K562 (cell line): Measurements from ENCODE around the gene HADHA. TPM values are rescaled to one million over a fixed set of nuclear protein-coding genes. Genes with fewer than 3 reads are reported as not detected.

ENCODE experiments used
- ATAC-seq: fragments of 200-7000 bp; cut with Tn5 transposase; 3 replicates; pipeline ENCODE4 v1.9.1; 2020; ENCODE audit warnings: moderate library complexity
- BruUV-seq: library from RNA; stranded (reverse); fragments of 400-500 nt; replicated peaks from 2 replicates; lab custom pipeline; 2021; lab: Mats Ljungman, UMichigan
- CTCF ChIA-PET: fragments of 300-600 bp; formaldehyde crosslinking; extraction: SDS; loops from one replicate; lab custom pipeline; 2021; ENCODE audit warnings: low intra/inter-chr PET ratio; lab: Yijun Ruan, JAX
- POLR2A ChIA-PET: fragments of 300-600, 350-650 bp; sonication (Branson Sonifier 250); formaldehyde crosslinking; extraction: SDS; loops from one replicate; lab custom pipeline; 2021; ENCODE audit warnings: antibody characterized with exemption, inconsistent platforms; lab: Yijun Ruan, JAX
- DNase-seq, 4 experiments: peaks; one replicate each; pipeline versions ENCODE4 v3.0.0 to v3.0.0-alpha.2; 2011 to 2018; ENCODE audit warnings: low spot score in 3 of 4, mixed read lengths in 3 of 4; ENCODE audit errors: extremely low read depth in 1 of 4
- FAIRE-seq: peaks from 2 replicates; lab custom pipeline; 2011; peaks lifted over from hg19 to GRCh38; lab: Jason Lieb, UNC
- H2AFZ ChIP-seq: 2 replicates; pipeline ENCODE4 v1.6.0; 2011; ENCODE audit warnings: low read depth, low read length, control low read depth, inconsistent platforms
- H3K27ac ChIP-seq: fragments of 200-600 bp; 3 replicates; pipeline ENCODE4 v1.8.0; 2011; ENCODE audit warnings: low read depth, mild to moderate bottlenecking, control low read depth, inconsistent platforms, low read length, moderate library complexity, mixed read lengths; ENCODE audit errors: extremely low read depth
- H3K27me3 ChIP-seq, 2 experiments: fragments of 300-600 bp in 1 of 2; 2 replicates in 1 of 2; 3 replicates in 1 of 2; pipeline versions ENCODE4 v1.6.0 to v1.8.0; 2011; ENCODE audit warnings: inconsistent platforms in 2 of 2, low read length in 2 of 2, mild to moderate bottlenecking in 1 of 2, mixed read lengths in 1 of 2, moderate library complexity in 1 of 2; ENCODE audit not compliant: control insufficient read depth in 2 of 2, insufficient read depth in 2 of 2
- H3K36me3 ChIP-seq: fragments of 300-600 bp; 3 replicates; pipeline ENCODE4 v1.8.0; 2011; ENCODE audit warnings: mild to moderate bottlenecking, low read length, inconsistent platforms; ENCODE audit not compliant: control insufficient read depth, insufficient read depth
- H3K4me1 ChIP-seq, 2 experiments: fragments of 200-600 bp in 1 of 2; replicated peaks in 1 of 2; 2 replicates in 1 of 2; 3 replicates in 1 of 2; pipeline versions ENCODE4 v1.5.1 to v1.8.0; 2011; ENCODE audit warnings: inconsistent platforms in 2 of 2, low read length in 2 of 2, mild to moderate bottlenecking in 1 of 2, mixed read lengths in 1 of 2, moderate library complexity in 1 of 2; ENCODE audit not compliant: control insufficient read depth in 2 of 2, insufficient read depth in 2 of 2
- H3K4me2 ChIP-seq: 2 replicates; pipeline ENCODE4 v1.6.1; 2011; ENCODE audit warnings: low read length, control low read depth, inconsistent platforms, mixed read lengths; ENCODE audit not compliant: insufficient read depth
- H3K4me3 ChIP-seq: fragments of 200-600 bp; sonication (generic), shearing (Covaris generic); 2 replicates; pipeline ENCODE4 v1.5.1; 2016; ENCODE audit warnings: control low read depth, inconsistent platforms
- H3K79me2 ChIP-seq: fragments of 200-600 bp; 3 replicates; pipeline ENCODE4 v1.8.0; 2011; ENCODE audit warnings: low read length, inconsistent platforms; ENCODE audit not compliant: control insufficient read depth, insufficient read depth
- H3K9ac ChIP-seq, 2 experiments: 2 replicates each; pipeline versions ENCODE4 v1.6.0 to v1.6.1; 2011; ENCODE audit warnings: low read depth in 2 of 2, low read length in 2 of 2, control low read depth in 1 of 2, inconsistent platforms in 1 of 2, mild to moderate bottlenecking in 1 of 2, mixed read lengths in 1 of 2; ENCODE audit not compliant: insufficient read depth in 1 of 2
- H3K9me1 ChIP-seq: one replicate; pipeline ENCODE4 v1.6.0; 2011; ENCODE audit warnings: inconsistent platforms, mild to moderate bottlenecking, low read length, moderate library complexity; ENCODE audit not compliant: control insufficient read depth, insufficient read depth
- H3K9me3 ChIP-seq: replicated peaks from 2 replicates; pipeline ENCODE4 v1.5.1; 2011; ENCODE audit warnings: low read depth, low read length, inconsistent platforms; ENCODE audit not compliant: control insufficient read depth, insufficient read depth
- H4K20me1 ChIP-seq: replicated peaks from 2 replicates; pipeline ENCODE4 v1.6.1; 2011; ENCODE audit warnings: low read length, inconsistent platforms, mixed read lengths; ENCODE audit not compliant: control insufficient read depth, insufficient read depth
- C11orf30 ChIP-seq: fragments of 450-650 bp; IDR thresholded peaks from 2 replicates; pipeline ENCODE4 v1.6.1; 2016; ENCODE audit warnings: low read depth, mild to moderate bottlenecking
- EHMT2 ChIP-seq: fragments of 450-650 bp; IDR thresholded peaks from 2 replicates; pipeline ENCODE4 v1.6.1; 2018; ENCODE audit warnings: antibody characterized with exemption
- GMEB1 ChIP-seq: fragments of 250-450 bp; sonication (Bioruptor Pico); IDR thresholded peaks from 2 replicates; pipeline ENCODE4 v1.4.0; 2020; ENCODE audit warnings: mild to moderate bottlenecking
- NR2F6 ChIP-seq: fragments of 450-650 bp; formaldehyde crosslinking; IDR thresholded peaks from 2 replicates; pipeline ENCODE4 v1.4.0; 2020; ENCODE audit warnings: mild to moderate bottlenecking
- PML ChIP-seq: IDR thresholded peaks from 2 replicates; pipeline ENCODE4 v1.6.1; 2012; ENCODE audit warnings: low read length, inconsistent platforms
- ZNF239 ChIP-seq: fragments of 250-450 bp; sonication (Bioruptor Pico); IDR thresholded peaks from 2 replicates; pipeline ENCODE4 v1.4.0; 2020; ENCODE audit warnings: mild to moderate bottlenecking
- ZNF316 ChIP-seq: fragments of 450-650 bp; IDR thresholded peaks from 2 replicates; pipeline ENCODE4 v1.6.1; 2016
- WGBS: fragments of 100-300 bp; shearing (Covaris generic); methylation state at CpG from one replicate; pipeline ENCODE4 v1.1.6; 2016; ENCODE audit warnings: low coverage, mixed read lengths; ENCODE audit not compliant: insufficient coverage; ENCODE audit errors: missing lambda C conversion rate; 5-methylcytosine and 5-hydroxymethylcytosine counted together
- in situ Hi-C: fragments of 300-500 bp; cut with MboI; formaldehyde crosslinking; loops from 4 replicates; pipeline ENCODE4 v1.15.0; 2018; ENCODE audit warnings: inconsistent platforms, mixed read lengths
- intact Hi-C: fragments of 100-400 bp; cut with micrococcal nuclease; formaldehyde crosslinking; loops from 2 replicates; pipeline ENCODE4 v1.14.2; 2022
- polyA plus RNA-seq, 8 experiments: library from polyadenylated mRNA; depleted of rRNA in 4 of 8; stranded (reverse) in 5 of 8; unstranded in 3 of 8; fragments of >200 nt; fragmentation: Nextera tagmentation in 2 of 8; fragmentation: Illumina TruSeq in 1 of 8; extraction: Ambion mirVana in 2 of 8; extraction: Trizol in 1 of 8; gene quantifications; 2 replicates each; pipeline versions ENCODE4 v1.2.1 to v1.2.3, GENCODE V29; 2011 to 2014; ENCODE audit warnings: inconsistent platforms in 1 of 8, missing spikeins in 1 of 8
- total RNA-seq, 7 experiments: library from RNA; depleted of rRNA in 6 of 7; stranded (reverse); fragments of >200 nt in 6 of 7; fragmentation: Illumina TruSeq in 2 of 7; extraction: Trizol in 2 of 7; gene quantifications; 2 replicates each; pipeline versions ENCODE4 v1.2.1 to v1.2.3, GENCODE V29; 2011 to 2021; ENCODE audit warnings: low replicate concordance in 1 of 7
- TF ChIP-seq, protein P1 (sequence below): sonication (generic); formaldehyde crosslinking; IDR thresholded peaks from 2 replicates; pipeline ENCODE4 v1.8.0; 2022; ENCODE audit warnings: mild to moderate bottlenecking, missing genetic modification reagents
- TF ChIP-seq, protein P2 (sequence below): fragments of 250-450 bp; sonication (Bioruptor Pico); IDR thresholded peaks from 2 replicates; pipeline ENCODE4 v1.8.0; 2022; ENCODE audit warnings: inconsistent platforms, mild to moderate bottlenecking, moderate library complexity, borderline replicate concordance

HADHA gene
- total and polyA plus RNA-seq, 9 of the 15 experiments (the other 6 are each of a cell fraction or from before 2014, with no cell fraction given): 145 to 326 (median 202) TPM

DNA sequence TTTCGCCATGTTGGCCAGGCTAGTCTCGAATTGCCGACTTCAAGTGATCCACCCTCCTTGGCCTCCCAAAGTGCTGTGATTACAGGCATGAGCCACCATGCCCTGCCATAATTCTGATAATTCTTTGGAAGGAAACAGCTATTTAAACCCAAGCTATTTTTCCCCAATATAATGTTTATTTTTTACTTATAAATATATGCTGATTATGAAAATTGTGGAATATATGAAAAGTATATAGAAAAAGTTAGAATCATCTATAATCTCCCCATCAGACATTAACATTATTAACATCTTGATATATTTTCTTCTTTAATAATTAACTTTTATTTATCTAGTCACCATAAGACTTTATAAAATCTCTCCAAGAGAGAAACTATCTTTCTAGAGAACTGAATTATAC lies 41.5 kb upstream of the HADHA start:
- H3K4me2 ChIP-seq: no peak overlapping the region
- POLR2A ChIA-PET: no interaction called here
- no peak overlapping the region for H3K4me3 ChIP-seq
- 100% methylated on average over 3 of the region's 3 CpGs for WGBS
- no peaks in the 10 kb centered on the region for H3K27me3 ChIP-seq
- H3K27ac ChIP-seq: no peak overlapping the region
- H4K20me1 ChIP-seq: no peaks in the 10 kb centered on the region
- no peak for FAIRE-seq
- DNase-seq: no peak
- intact Hi-C loops (no loop called here), in situ Hi-C loops (no loop called here)
- H2AFZ ChIP-seq: no peak overlapping the region
- H3K9ac ChIP-seq: no peak overlapping the region
- peaks cover 58% of the 10 kb centered on the region; the same call in 2 of the 3 replicates for H3K36me3 ChIP-seq
- no peak for ATAC-seq
- no peaks in the 10 kb centered on the region for H3K79me2 ChIP-seq
- no peaks in the 10 kb centered on the region for H3K4me1 ChIP-seq
- no peaks in the 10 kb centered on the region for H3K9me3 ChIP-seq
- TF ChIP-seq C11orf30: peak; percentile 53; the same call in 1 of the 2 replicates
- TF ChIP-seq EHMT2: no peak
- TF ChIP-seq ZNF316: peak; percentile 75
- BruUV-seq: no TSS peak
- no peaks in the 10 kb centered on the region for H3K9me1 ChIP-seq
- CTCF ChIA-PET: no interaction called here

DNA sequence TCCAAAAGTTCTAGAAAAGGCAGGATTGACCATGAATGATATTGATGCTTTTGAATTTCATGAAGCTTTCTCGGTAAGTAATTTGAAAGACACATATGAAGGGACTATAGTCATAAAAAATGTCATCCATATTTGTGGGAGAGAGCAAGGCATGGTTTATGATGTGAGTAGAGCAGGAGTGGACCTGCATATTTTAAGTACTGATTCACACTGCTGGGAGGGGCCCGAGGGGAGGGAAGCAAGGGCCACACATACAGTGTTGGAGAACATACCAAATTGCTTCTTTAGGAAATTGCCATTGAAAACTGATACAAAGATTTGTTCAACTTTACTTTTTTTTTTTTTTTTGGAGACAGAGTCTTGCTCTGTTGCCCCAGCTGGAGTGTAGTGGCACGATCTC lies 39.7 kb upstream of the HADHA start:
- Histone ChIP-seq H2AFZ (no peak overlapping the region), H3K36me3 (peaks cover 65% of the 10 kb centered on the region), H3K4me3 (no peak overlapping the region), H3K9me1 (no peaks in the 10 kb centered on the region), H3K9ac (no peak overlapping the region), H3K79me2 (no peaks in the 10 kb centered on the region), H3K27me3 (no peaks in the 10 kb centered on the region), H4K20me1 (no peaks in the 10 kb centered on the region), H3K27ac (no peak overlapping the region), H3K4me2 (no peak overlapping the region), H3K9me3 (no peaks in the 10 kb centered on the region), H3K4me1 (no peaks in the 10 kb centered on the region)
- TF ChIP-seq GMEB1 (CRISPR knock-in tag) (no peak), ZNF239 (CRISPR knock-in tag) (no peak), NR2F6 (CRISPR knock-in tag) (no peak), PML (no peak)
- TF ChIP-seq, protein P1, sequence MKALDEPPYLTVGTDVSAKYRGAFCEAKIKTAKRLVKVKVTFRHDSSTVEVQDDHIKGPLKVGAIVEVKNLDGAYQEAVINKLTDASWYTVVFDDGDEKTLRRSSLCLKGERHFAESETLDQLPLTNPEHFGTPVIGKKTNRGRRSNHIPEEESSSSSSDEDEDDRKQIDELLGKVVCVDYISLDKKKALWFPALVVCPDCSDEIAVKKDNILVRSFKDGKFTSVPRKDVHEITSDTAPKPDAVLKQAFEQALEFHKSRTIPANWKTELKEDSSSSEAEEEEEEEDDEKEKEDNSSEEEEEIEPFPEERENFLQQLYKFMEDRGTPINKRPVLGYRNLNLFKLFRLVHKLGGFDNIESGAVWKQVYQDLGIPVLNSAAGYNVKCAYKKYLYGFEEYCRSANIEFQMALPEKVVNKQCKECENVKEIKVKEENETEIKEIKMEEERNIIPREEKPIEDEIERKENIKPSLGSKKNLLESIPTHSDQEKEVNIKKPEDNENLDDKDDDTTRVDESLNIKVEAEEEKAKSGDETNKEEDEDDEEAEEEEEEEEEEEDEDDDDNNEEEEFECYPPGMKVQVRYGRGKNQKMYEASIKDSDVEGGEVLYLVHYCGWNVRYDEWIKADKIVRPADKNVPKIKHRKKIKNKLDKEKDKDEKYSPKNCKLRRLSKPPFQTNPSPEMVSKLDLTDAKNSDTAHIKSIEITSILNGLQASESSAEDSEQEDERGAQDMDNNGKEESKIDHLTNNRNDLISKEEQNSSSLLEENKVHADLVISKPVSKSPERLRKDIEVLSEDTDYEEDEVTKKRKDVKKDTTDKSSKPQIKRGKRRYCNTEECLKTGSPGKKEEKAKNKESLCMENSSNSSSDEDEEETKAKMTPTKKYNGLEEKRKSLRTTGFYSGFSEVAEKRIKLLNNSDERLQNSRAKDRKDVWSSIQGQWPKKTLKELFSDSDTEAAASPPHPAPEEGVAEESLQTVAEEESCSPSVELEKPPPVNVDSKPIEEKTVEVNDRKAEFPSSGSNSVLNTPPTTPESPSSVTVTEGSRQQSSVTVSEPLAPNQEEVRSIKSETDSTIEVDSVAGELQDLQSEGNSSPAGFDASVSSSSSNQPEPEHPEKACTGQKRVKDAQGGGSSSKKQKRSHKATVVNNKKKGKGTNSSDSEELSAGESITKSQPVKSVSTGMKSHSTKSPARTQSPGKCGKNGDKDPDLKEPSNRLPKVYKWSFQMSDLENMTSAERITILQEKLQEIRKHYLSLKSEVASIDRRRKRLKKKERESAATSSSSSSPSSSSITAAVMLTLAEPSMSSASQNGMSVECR: no peak
- TF ChIP-seq, protein P2, sequence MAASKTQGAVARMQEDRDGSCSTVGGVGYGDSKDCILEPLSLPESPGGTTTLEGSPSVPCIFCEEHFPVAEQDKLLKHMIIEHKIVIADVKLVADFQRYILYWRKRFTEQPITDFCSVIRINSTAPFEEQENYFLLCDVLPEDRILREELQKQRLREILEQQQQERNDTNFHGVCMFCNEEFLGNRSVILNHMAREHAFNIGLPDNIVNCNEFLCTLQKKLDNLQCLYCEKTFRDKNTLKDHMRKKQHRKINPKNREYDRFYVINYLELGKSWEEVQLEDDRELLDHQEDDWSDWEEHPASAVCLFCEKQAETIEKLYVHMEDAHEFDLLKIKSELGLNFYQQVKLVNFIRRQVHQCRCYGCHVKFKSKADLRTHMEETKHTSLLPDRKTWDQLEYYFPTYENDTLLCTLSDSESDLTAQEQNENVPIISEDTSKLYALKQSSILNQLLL (CRISPR knock-in tag): no peak
- intact Hi-C loops: no loop called here
- FAIRE-seq: no peak
- ChIA-PET POLR2A (interaction anchor here (0.6 to 1.9 kb wide), 2 partner anchors 9 to 457 kb away, joined by 3 to 4 read pairs; no protein-coding TSS in a partner anchor), CTCF (no interaction called here)
- WGBS: 94% methylated on average over 3 of the region's 3 CpGs
- no TSS peak for BruUV-seq
- no peak for ATAC-seq
- in situ Hi-C loops: no loop called here
- DNase-seq: no peak
